ENCODE data around the gene THAP4. TPM values are rescaled to one million over a fixed set of nuclear protein-coding genes. Genes with fewer than 3 reads are reported as not detected.
A peak's percentile ranks its signal among the peaks of the same experiment; 100 is the strongest.

Gene THAP4
- total and polyA plus RNA-seq, 12 donors = 68.7 to 101 (median 78.3) TPM

DNA sequence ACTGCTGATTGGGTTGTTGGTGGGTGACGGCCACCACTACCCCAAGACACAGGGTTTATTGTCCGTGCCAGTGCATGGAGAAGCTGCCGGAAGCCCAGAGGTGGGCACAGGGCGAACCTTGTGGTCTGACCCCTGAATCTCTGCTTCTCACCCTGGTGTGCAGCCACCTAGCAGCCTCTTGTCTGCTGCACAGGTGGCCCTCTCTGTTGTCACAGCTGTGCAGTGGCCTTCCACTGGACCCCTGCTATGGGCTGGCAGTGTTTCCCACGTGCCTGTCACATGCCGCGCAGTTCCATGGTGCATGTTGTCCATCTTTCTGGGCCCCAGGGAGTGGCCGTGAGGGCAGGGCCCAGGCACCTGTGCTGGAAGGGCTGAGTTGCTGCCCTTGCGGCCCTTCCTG, 15.8 kb upstream of the THAP4 start:
- 96% methylated on average over 9 of the region's 9 CpGs for WGBS, 2 donors

DNA sequence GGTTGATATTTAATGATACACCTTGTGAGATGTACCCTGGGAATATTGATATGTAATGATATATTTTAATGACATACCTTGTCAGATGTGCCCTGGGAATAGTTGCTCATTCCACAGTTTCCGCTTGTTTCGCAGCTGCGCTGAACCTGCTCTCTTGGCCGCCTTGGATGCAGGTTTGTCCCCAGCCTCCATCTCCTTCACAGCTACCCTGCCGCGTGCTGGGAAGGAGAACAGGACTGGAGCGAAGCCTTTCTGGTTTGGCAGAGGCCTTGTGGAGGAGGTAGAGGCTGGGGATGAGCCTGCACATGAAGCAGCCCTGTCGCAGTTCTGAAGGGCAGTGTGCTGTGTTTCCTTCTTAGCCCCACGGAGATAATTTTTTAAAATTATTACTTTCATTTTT, 15.2 kb upstream of the THAP4 start:
- ATAC-seq = no peak
- H3K4me1 ChIP-seq = peaks cover 0 to 36% (median 9%) of the 10 kb centered on the region in 9 donors
- H3K9me3 ChIP-seq = no peaks in the 10 kb centered on the region
- DNase-seq = no peak
- H3K27me3 ChIP-seq = no peaks in the 10 kb centered on the region
- H3K36me3 ChIP-seq = peaks cover 0 to 71% (median 37%) of the 10 kb centered on the region in 9 donors
- H3K4me3 ChIP-seq = no peak overlapping the region
- 96% methylated on average over 9 of the region's 9 CpGs for WGBS, 2 donors
- H3K27ac ChIP-seq = no peak overlapping the region
- intact Hi-C loops (cut with DNase I) = loop anchor here in 1 of 10 donors (10.0 kb wide), 1 partner anchor 797 kb away; no protein-coding TSS in a partner anchor
- TF ChIP-seq, protein P1, sequence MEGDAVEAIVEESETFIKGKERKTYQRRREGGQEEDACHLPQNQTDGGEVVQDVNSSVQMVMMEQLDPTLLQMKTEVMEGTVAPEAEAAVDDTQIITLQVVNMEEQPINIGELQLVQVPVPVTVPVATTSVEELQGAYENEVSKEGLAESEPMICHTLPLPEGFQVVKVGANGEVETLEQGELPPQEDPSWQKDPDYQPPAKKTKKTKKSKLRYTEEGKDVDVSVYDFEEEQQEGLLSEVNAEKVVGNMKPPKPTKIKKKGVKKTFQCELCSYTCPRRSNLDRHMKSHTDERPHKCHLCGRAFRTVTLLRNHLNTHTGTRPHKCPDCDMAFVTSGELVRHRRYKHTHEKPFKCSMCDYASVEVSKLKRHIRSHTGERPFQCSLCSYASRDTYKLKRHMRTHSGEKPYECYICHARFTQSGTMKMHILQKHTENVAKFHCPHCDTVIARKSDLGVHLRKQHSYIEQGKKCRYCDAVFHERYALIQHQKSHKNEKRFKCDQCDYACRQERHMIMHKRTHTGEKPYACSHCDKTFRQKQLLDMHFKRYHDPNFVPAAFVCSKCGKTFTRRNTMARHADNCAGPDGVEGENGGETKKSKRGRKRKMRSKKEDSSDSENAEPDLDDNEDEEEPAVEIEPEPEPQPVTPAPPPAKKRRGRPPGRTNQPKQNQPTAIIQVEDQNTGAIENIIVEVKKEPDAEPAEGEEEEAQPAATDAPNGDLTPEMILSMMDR (IDR thresholded peaks at IDR 0.05) = no peak

More for the DNA sequence above, 15.8 kb upstream of the THAP4 start:
- H3K9me3 ChIP-seq = no peaks in the 10 kb centered on the region
- ATAC-seq = no peak
- DNase-seq = no peak
- H3K27me3 ChIP-seq = no peaks in the 10 kb centered on the region
- TF ChIP-seq, protein P1 (IDR thresholded peaks at IDR 0.05) = no peak
- H3K4me1 ChIP-seq = peaks cover 0 to 30% (median 6%) of the 10 kb centered on the region in 9 donors
- H3K36me3 ChIP-seq = peaks cover 0 to 77% (median 37%) of the 10 kb centered on the region in 9 donors
- no peak overlapping the region for H3K27ac ChIP-seq
- no peak overlapping the region for H3K4me3 ChIP-seq
- intact Hi-C loops (cut with DNase I) = loop anchor here in 1 of 10 donors (10.0 kb wide), 1 partner anchor 798 kb away; no protein-coding TSS in a partner anchor

DNA sequence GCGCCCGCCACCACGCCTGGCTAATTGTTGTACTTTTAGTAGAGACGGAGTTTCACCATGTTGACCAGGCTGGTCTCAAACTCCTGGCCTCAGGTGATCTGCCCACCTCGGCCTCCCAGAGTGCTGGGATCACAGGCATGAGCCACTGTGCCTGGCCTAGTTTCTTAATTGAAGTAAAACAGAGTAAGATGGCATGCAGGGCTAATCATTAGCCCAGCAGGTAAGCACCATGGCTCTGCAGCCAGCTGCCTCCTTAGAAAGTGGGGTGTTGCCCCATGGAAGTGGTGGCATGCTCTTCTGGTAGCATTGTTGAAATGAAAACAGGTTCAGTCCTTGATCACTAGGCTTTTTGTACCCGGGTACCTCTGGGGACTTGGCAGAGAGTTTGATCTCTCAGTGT, 13.0 kb upstream of the THAP4 start:
- intact Hi-C loops (cut with DNase I) = loop anchor here in 1 of 10 donors (10.0 kb wide), 1 partner anchor 795 kb away; no protein-coding TSS in a partner anchor

DNA sequence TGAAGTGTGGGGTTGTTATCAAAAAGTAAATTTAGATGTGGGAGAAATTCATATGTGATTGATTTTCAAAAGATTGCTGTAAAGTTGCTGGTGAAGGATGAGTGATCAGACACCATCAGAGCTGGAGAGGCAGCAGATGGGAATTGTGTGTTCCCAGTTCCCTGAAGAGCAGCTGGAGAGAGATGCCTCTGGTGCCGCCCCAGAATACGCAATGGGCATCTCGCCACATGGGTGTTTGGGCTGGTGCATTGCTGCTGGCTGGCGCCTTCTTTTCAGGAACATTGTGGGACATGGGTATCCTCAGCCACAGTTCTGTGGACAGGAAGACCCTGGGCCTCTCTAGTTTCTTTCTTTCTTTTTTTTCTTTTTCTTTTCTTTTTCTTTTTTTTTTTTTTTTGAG, 12.4 kb upstream of the THAP4 start:
- intact Hi-C loops (cut with DNase I) = no loop called here
- peaks cover 0 to 39% (median 13%) of the 10 kb centered on the region in 9 donors for H3K4me1 ChIP-seq
- peaks cover 0 to 48% (median 22%) of the 10 kb centered on the region in 9 donors for H3K36me3 ChIP-seq
- no peaks in the 10 kb centered on the region for H3K9me3 ChIP-seq
- H3K27ac ChIP-seq = no peak overlapping the region
- TF ChIP-seq, protein P1 (IDR thresholded peaks at IDR 0.05) = no peak
- H3K27me3 ChIP-seq = no peaks in the 10 kb centered on the region
- WGBS, 2 donors = 70 to 76% methylated on average over 4 of the region's 4 CpGs
- peak in 5 of 8 donors; percentile 43 to 83 (median 67) for ATAC-seq
- DNase-seq = peak in 1 of 2 donors; percentile 40
- no peak overlapping the region for H3K4me3 ChIP-seq

More for the DNA sequence above, 13.0 kb upstream of the THAP4 start:
- H3K36me3 ChIP-seq = peaks cover 0 to 54% (median 27%) of the 10 kb centered on the region in 9 donors
- H3K4me1 ChIP-seq = peaks cover 0 to 39% (median 13%) of the 10 kb centered on the region in 9 donors
- H3K27me3 ChIP-seq = no peaks in the 10 kb centered on the region
- TF ChIP-seq, protein P1 (IDR thresholded peaks at IDR 0.05) = no peak
- no peaks in the 10 kb centered on the region for H3K9me3 ChIP-seq
- ATAC-seq (no peak), DNase-seq (no peak)
- H3K27ac ChIP-seq = no peak overlapping the region
- no peak overlapping the region for H3K4me3 ChIP-seq
- WGBS, 2 donors = 94 to 96% methylated on average over 6 of the region's 6 CpGs

Data from heart right ventricle (tissue), 16 donors.